ENCODE data around the gene SBF2. TPM values are rescaled to one million over a fixed set of nuclear protein-coding genes. Genes with fewer than 3 reads are reported as not detected.

SBF2 gene
- total and polyA plus RNA-seq, 3 experiments from 2014 or later: 3.7 to 4.3 (median 4.2) TPM

DNA sequence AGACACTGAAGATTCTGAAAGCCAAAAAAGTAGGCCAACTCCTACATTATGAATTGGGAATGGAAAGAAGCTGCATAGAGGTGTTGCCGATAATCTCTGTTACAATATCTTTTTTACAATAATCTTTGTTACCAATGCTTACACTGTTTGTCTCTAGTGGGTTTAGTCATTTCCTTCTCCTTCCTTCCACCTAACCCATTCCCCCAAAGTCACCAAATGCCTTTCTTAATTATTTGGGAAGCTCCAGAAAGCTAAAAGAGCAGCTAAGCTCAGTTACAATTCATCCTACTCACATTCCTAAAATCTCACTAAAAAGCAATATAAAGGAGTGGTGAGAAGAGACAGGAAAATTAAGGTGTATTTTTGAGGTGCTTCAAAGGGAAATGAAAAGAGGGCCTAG lies 316.5 kb downstream of the SBF2 start:
- Mint-ChIP-seq H3K4me3 (no peak overlapping the region), H3K4me1 (no peaks in the 10 kb centered on the region), H3K27me3 (no peaks in the 10 kb centered on the region), H3K36me3 (peaks cover 3 to 16% (median 10%) of the 10 kb centered on the region in 3 donors), H3K27ac (no peak overlapping the region), H3K9me3 (no peaks in the 10 kb centered on the region)
- DNase-seq: no peak
- Histone ChIP-seq H3K4me1 (ENCODE audit: insufficient read depth, low read length) (no peaks in the 10 kb centered on the region), H3K9me3 (ENCODE audit: low read length) (no peaks in the 10 kb centered on the region), H3K27ac (ENCODE audit: low read depth, low read length) (no peak overlapping the region), H3K27me3 (ENCODE audit: insufficient read depth, low read length, poor library complexity, severe bottlenecking) (no peaks in the 10 kb centered on the region), H3K4me3 (ENCODE audit: low read length) (no peak overlapping the region), H3K36me3 (ENCODE audit: insufficient read depth, low read length) (no peaks in the 10 kb centered on the region)
- POLR2A ChIA-PET: no interaction called here
- CTCF ChIA-PET: no interaction called here

DNA sequence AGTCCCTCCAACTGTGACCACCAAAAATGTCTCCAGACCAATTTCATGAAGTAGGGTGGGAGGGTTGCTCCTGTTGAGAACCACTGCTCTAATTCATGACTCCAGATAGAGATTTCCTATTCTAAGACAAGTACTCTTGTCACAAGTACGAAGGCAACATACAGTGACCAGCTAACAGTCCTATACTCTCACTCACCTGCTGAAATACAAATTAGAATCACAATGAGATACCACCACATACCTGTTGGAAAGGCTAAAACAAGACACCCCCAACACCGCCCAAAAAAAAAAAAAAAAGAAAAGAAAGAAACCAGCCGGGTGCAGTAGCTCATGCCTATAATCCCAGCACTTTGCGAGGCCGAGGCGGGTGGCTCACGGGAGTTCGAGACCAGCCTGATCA lies 319.6 kb downstream of the SBF2 start:
- H3K4me1 Mint-ChIP-seq: no peaks in the 10 kb centered on the region
- no peak overlapping the region for H3K27ac Mint-ChIP-seq
- POLR2A ChIA-PET: interaction anchor here (0.6 kb wide), 1 partner anchor 217 kb away, joined by 5 read pairs; no protein-coding TSS in a partner anchor

DNA sequence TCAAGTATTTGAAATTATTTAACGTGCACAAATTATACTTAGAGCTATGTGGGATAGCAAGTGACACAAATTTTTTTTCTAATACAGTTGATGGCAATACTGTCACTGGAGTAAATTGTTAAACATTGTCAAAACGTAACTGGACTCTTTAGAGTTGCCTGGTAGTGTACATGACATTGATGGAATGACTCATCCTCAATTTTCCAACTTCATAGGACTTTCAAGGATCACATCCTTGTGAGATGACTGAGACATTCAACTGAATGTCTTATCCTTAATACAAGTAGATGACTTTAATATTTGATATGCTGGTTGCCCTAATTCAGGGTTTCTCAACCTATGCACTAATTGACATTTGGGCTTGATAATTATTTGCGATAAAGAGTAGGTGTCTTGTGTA lies 320.1 kb downstream of the SBF2 start:
- H3K9me3 ChIP-seq (ENCODE audit: low read length): no peaks in the 10 kb centered on the region
- H3K27ac Mint-ChIP-seq: no peak overlapping the region
- CTCF ChIA-PET: interaction anchor here (1.4 to 2.2 kb wide), 3 partner anchors 214 to 324 kb away, joined by 3 to 7 read pairs (median 5); no protein-coding TSS in a partner anchor
- H3K4me1 ChIP-seq (ENCODE audit: insufficient read depth, low read length): no peaks in the 10 kb centered on the region
- H3K27me3 ChIP-seq (ENCODE audit: insufficient read depth, low read length, poor library complexity, severe bottlenecking): no peaks in the 10 kb centered on the region
- no peaks in the 10 kb centered on the region for H3K27me3 Mint-ChIP-seq
- no peak overlapping the region for H3K4me3 Mint-ChIP-seq
- H3K27ac ChIP-seq (ENCODE audit: low read depth, low read length): no peak overlapping the region
- DNase-seq: no peak
- no peaks in the 10 kb centered on the region for H3K4me1 Mint-ChIP-seq
- H3K36me3 ChIP-seq (ENCODE audit: insufficient read depth, low read length): no peaks in the 10 kb centered on the region
- POLR2A ChIA-PET: no interaction called here
- H3K4me3 ChIP-seq (ENCODE audit: low read length): no peak overlapping the region
- H3K9me3 Mint-ChIP-seq: no peaks in the 10 kb centered on the region
- peaks cover 2 to 5% (median 3%) of the 10 kb centered on the region in 3 donors for H3K36me3 Mint-ChIP-seq

More for the DNA sequence above, 319.6 kb downstream of the SBF2 start:
- Histone ChIP-seq H3K9me3 (ENCODE audit: low read length) (no peaks in the 10 kb centered on the region), H3K36me3 (ENCODE audit: insufficient read depth, low read length) (no peaks in the 10 kb centered on the region), H3K4me1 (ENCODE audit: insufficient read depth, low read length) (no peaks in the 10 kb centered on the region), H3K27me3 (ENCODE audit: insufficient read depth, low read length, poor library complexity, severe bottlenecking) (no peaks in the 10 kb centered on the region), H3K27ac (ENCODE audit: low read depth, low read length) (no peak overlapping the region), H3K4me3 (ENCODE audit: low read length) (no peak overlapping the region)
- no peaks in the 10 kb centered on the region for H3K27me3 Mint-ChIP-seq
- CTCF ChIA-PET: interaction anchor here (0.7 to 2.2 kb wide), 2 partner anchors 114 to 215 kb away, joined by 3 to 7 read pairs; no protein-coding TSS in a partner anchor
- H3K4me3 Mint-ChIP-seq: no peak overlapping the region
- H3K36me3 Mint-ChIP-seq: peaks cover 2 to 5% (median 3%) of the 10 kb centered on the region in 3 donors
- no peak for DNase-seq
- no peaks in the 10 kb centered on the region for H3K9me3 Mint-ChIP-seq

DNA sequence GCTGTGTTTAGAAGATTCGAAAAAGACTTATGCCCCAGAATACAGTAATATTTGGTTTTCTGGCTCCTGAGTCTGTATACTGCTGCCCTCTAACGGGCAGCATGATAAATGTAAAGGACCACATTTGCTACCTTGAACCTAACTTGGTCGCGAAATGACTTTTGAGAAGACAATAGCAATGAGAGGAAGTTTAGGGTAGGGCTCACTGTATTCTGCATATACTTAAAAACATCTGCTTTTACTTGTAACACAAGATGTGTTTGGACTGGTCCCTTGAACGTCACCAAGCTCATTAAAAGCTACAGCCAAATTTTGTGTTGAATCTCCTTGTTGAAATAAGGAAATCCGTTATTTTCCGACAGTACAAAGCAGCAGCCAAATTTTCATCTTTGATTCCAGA lies 321.0 kb downstream of the SBF2 start:
- no peak overlapping the region for H3K27ac Mint-ChIP-seq
- Histone ChIP-seq H3K4me1 (ENCODE audit: insufficient read depth, low read length) (no peaks in the 10 kb centered on the region), H3K27ac (ENCODE audit: low read depth, low read length) (no peak overlapping the region), H3K4me3 (ENCODE audit: low read length) (no peak overlapping the region), H3K27me3 (ENCODE audit: insufficient read depth, low read length, poor library complexity, severe bottlenecking) (no peaks in the 10 kb centered on the region), H3K9me3 (ENCODE audit: low read length) (no peaks in the 10 kb centered on the region), H3K36me3 (ENCODE audit: insufficient read depth, low read length) (no peaks in the 10 kb centered on the region)
- CTCF ChIA-PET: interaction anchor here (0.9 to 2.2 kb wide), 6 partner anchors 213 to 351 kb away, joined by 3 to 7 read pairs (median 4); no protein-coding TSS in a partner anchor
- H3K4me3 Mint-ChIP-seq: no peak overlapping the region
- peak in 2 of 5 donors; percentile 5 to 23 for DNase-seq
- POLR2A ChIA-PET: no interaction called here
- no peaks in the 10 kb centered on the region for H3K4me1 Mint-ChIP-seq
- peaks cover 2 to 5% (median 3%) of the 10 kb centered on the region in 3 donors for H3K36me3 Mint-ChIP-seq
- H3K9me3 Mint-ChIP-seq: no peaks in the 10 kb centered on the region
- H3K27me3 Mint-ChIP-seq: no peaks in the 10 kb centered on the region

DNA sequence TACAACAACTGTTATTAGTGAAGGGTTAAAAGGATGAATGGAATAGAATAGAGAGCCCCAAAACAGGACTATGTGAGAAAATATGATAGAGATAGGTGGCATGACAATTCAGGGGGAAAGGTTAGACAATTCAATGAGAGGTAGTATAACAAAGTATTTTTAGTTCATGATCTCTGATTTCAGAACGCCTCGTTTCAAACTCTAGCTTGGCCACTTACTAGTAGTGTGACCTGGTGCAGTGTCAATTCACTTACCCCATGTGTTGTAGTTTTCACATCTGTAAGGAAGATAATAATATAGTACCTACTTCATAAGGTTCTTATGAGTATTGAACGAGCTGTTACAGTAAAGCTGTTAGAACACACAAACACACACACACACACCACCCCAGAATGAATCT lies 322.1 kb downstream of the SBF2 start:
- no peaks in the 10 kb centered on the region for H3K9me3 ChIP-seq (ENCODE audit: low read length)
- Mint-ChIP-seq H3K9me3 (no peaks in the 10 kb centered on the region), H3K4me1 (no peaks in the 10 kb centered on the region), H3K4me3 (no peak overlapping the region), H3K27me3 (no peaks in the 10 kb centered on the region), H3K36me3 (peaks cover under 1 to 6% (median 3%) of the 10 kb centered on the region in 3 donors), H3K27ac (no peak overlapping the region)
- CTCF ChIA-PET: interaction anchor here (0.9 to 2.2 kb wide), 3 partner anchors 212 to 336 kb away, joined by 3 to 7 read pairs (median 6); no protein-coding TSS in a partner anchor
- no peak overlapping the region for H3K27ac ChIP-seq (ENCODE audit: low read depth, low read length)
- no peaks in the 10 kb centered on the region for H3K27me3 ChIP-seq (ENCODE audit: insufficient read depth, low read length, poor library complexity, severe bottlenecking)
- DNase-seq: no peak
- H3K36me3 ChIP-seq (ENCODE audit: insufficient read depth, low read length): no peaks in the 10 kb centered on the region
- no peaks in the 10 kb centered on the region for H3K4me1 ChIP-seq (ENCODE audit: insufficient read depth, low read length)
- no peak overlapping the region for H3K4me3 ChIP-seq (ENCODE audit: low read length)
- POLR2A ChIA-PET: no interaction called here

DNA sequence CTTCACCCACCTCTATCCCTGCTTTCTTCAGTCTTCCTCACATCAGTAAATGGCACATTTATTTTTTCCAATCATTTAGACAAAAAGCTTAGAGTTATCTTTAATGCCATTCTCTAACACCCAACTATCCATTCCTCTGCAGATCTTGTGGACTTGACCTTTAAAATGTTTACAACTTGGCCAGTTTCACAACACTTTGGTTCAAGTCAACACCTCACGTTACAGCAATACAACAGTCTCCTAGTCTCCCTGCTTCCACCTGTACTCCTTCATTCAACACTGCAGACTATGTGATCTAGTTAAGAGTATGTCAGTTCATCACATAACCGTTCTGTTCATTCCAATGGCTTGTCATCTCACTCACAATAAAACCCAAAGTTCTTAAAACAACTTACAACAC lies 325.0 kb downstream of the SBF2 start:
- no peaks in the 10 kb centered on the region for H3K9me3 Mint-ChIP-seq
- no peaks in the 10 kb centered on the region for H3K27me3 Mint-ChIP-seq
- no peak for DNase-seq
- H3K4me3 ChIP-seq (ENCODE audit: low read length): no peak overlapping the region
- no peaks in the 10 kb centered on the region for H3K9me3 ChIP-seq (ENCODE audit: low read length)
- H3K4me3 Mint-ChIP-seq: no peak overlapping the region
- CTCF ChIA-PET: no interaction called here
- no peak overlapping the region for H3K27ac ChIP-seq (ENCODE audit: low read depth, low read length)
- H3K36me3 Mint-ChIP-seq: peaks cover 6 to 7% (median 7%) of the 10 kb centered on the region in 3 donors
- H3K27me3 ChIP-seq (ENCODE audit: insufficient read depth, low read length, poor library complexity, severe bottlenecking): no peaks in the 10 kb centered on the region
- no peaks in the 10 kb centered on the region for H3K4me1 ChIP-seq (ENCODE audit: insufficient read depth, low read length)
- H3K27ac Mint-ChIP-seq: no peak overlapping the region
- POLR2A ChIA-PET: no interaction called here
- no peaks in the 10 kb centered on the region for H3K36me3 ChIP-seq (ENCODE audit: insufficient read depth, low read length)
- H3K4me1 Mint-ChIP-seq: no peaks in the 10 kb centered on the region

DNA sequence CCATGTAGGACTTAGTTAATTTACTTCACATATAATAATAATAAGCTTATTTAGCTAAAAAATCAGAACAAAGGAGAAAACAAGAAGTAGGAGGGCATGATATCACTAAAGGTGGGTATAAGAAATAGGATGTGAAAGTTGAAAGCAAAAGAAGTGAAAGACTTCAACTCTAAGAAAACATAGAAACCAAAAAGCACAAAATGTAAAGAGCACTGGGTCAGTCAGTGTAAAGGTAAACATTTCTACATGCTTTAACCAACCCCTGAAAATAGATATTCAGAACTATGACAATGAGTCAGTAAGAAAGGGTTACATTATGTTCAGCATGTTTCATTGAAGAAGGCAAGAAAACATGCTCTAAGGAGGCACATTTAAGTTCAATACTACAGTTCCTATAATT lies 331.3 kb downstream of the SBF2 start:
- Histone ChIP-seq H3K4me1 (ENCODE audit: insufficient read depth, low read length) (no peaks in the 10 kb centered on the region), H3K36me3 (ENCODE audit: insufficient read depth, low read length) (no peaks in the 10 kb centered on the region), H3K9me3 (ENCODE audit: low read length) (no peaks in the 10 kb centered on the region), H3K4me3 (ENCODE audit: low read length) (no peak overlapping the region), H3K27ac (ENCODE audit: low read depth, low read length) (no peak overlapping the region), H3K27me3 (ENCODE audit: insufficient read depth, low read length, poor library complexity, severe bottlenecking) (no peaks in the 10 kb centered on the region)
- Mint-ChIP-seq H3K27ac (no peak overlapping the region), H3K36me3 (peaks cover 17 to 44% (median 26%) of the 10 kb centered on the region in 3 donors), H3K4me3 (no peak overlapping the region), H3K4me1 (no peaks in the 10 kb centered on the region), H3K27me3 (no peaks in the 10 kb centered on the region), H3K9me3 (no peaks in the 10 kb centered on the region)
- ChIA-PET POLR2A (no interaction called here), CTCF (no interaction called here)
- no peak for DNase-seq

DNA sequence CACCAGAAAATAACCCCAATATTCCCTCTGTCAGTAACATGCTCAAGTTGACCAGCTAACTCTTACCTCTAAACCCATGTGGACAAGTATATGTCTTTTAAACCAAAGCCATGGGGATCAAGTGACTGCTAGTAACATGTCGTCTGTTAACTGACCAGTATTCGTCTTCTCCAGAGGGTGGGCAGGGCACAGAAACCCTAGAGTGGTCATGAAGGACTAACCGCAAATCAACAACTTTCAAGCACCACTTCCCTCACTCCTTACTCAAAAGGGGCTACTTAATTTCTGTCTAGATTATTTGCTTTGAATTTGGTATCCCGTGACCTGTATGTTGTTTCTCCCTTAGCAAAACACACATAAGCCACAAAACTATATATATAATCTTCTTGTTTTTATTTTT lies 336.9 kb downstream of the SBF2 start:
- Histone ChIP-seq H3K9me3 (ENCODE audit: low read length) (no peaks in the 10 kb centered on the region), H3K27me3 (ENCODE audit: insufficient read depth, low read length, poor library complexity, severe bottlenecking) (no peaks in the 10 kb centered on the region), H3K27ac (ENCODE audit: low read depth, low read length) (no peak overlapping the region), H3K4me3 (ENCODE audit: low read length) (no peak overlapping the region), H3K4me1 (ENCODE audit: insufficient read depth, low read length) (no peaks in the 10 kb centered on the region), H3K36me3 (ENCODE audit: insufficient read depth, low read length) (no peaks in the 10 kb centered on the region)
- H3K9me3 Mint-ChIP-seq: no peaks in the 10 kb centered on the region
- H3K4me3 Mint-ChIP-seq: no peak overlapping the region
- H3K27ac Mint-ChIP-seq: no peak overlapping the region
- no peaks in the 10 kb centered on the region for H3K4me1 Mint-ChIP-seq
- POLR2A ChIA-PET: no interaction called here
- no peak for DNase-seq
- CTCF ChIA-PET: no interaction called here
- peaks cover 13 to 32% (median 31%) of the 10 kb centered on the region in 3 donors for H3K36me3 Mint-ChIP-seq
- no peaks in the 10 kb centered on the region for H3K27me3 Mint-ChIP-seq

Data from CD8-positive, alpha-beta memory T cell (primary cell).